GM23338 (cell line): ENCODE measurements around the gene SVIL. TPM values are rescaled to one million over a fixed set of nuclear protein-coding genes. Genes with fewer than 3 reads are reported as not detected.
"Not testable (repeated sequence)": the region's sequence is repeated elsewhere in the genome, so short reads cannot be mapped to it uniquely, and the experiment has no call there.

Experiments
- ATAC-seq: fragments of 200-7000 bp; cut with Tn5 transposase; 3 replicates; pipeline ENCODE4 v1.9.1; 2020
- DNase-seq: peaks from one replicate; pipeline ENCODE4 v3.0.0-alpha.2; 2015; ENCODE audit warnings: low spot score
- H2AFZ ChIP-seq: fragments of 200-600 bp; sonication (generic); 2 replicates; pipeline ENCODE4 v1.8.0; 2016; ENCODE audit warnings: antibody characterized with exemption, mild to moderate bottlenecking, moderate library complexity
- H3F3A ChIP-seq: fragments of 200-600 bp; sonication (generic); replicated peaks from 2 replicates; pipeline ENCODE4 v1.8.0; 2017; ENCODE audit warnings: antibody characterized with exemption, mixed run types, low read depth
- H3K27ac ChIP-seq: fragments of 200-600 bp; sonication (generic); 2 replicates; pipeline ENCODE4 v1.6.1; 2016; ENCODE audit warnings: low read depth
- H3K27me3 ChIP-seq: fragments of 200-600 bp; sonication (generic); 2 replicates; pipeline ENCODE4 v1.8.0; 2016; ENCODE audit warnings: mild to moderate bottlenecking, mixed run types, moderate library complexity; ENCODE audit not compliant: insufficient read depth
- H3K36me3 ChIP-seq: fragments of 200-600 bp; sonication (generic); 2 replicates; pipeline ENCODE4 v1.8.0; 2016; ENCODE audit warnings: mild to moderate bottlenecking; ENCODE audit not compliant: insufficient read depth
- H3K4me1 ChIP-seq: fragments of 200-600 bp; sonication (generic); 2 replicates; pipeline ENCODE4 v1.8.0; 2016; ENCODE audit warnings: mild to moderate bottlenecking, moderate library complexity; ENCODE audit not compliant: insufficient read depth
- H3K4me2 ChIP-seq: fragments of 200-600 bp; sonication (generic); 2 replicates; pipeline ENCODE4 v1.7.1; 2017; ENCODE audit warnings: mixed run types
- H3K4me3 ChIP-seq: fragments of 200-600 bp; sonication (generic); 2 replicates; pipeline ENCODE4 v1.6.1; 2016; ENCODE audit warnings: mixed run types
- H3K79me2 ChIP-seq: fragments of 200-600 bp; sonication (generic); replicated peaks from 2 replicates; pipeline ENCODE4 v1.8.0; 2017; ENCODE audit warnings: mild to moderate bottlenecking; ENCODE audit not compliant: insufficient read depth
- H3K9me2 ChIP-seq: fragments of 200-600 bp; sonication (generic); 2 replicates; pipeline ENCODE4 v1.8.0; 2017; ENCODE audit not compliant: insufficient read depth
- H4K20me1 ChIP-seq: fragments of 200-600 bp; sonication (generic); replicated peaks from 2 replicates; pipeline ENCODE4 v1.8.0; 2017; ENCODE audit warnings: mild to moderate bottlenecking; ENCODE audit not compliant: insufficient read depth
- H3K27ac Mint-ChIP-seq: 2 replicates; pipeline ENCODE4 v1.8.0; 2020; ENCODE audit warnings: inconsistent platforms, mild to moderate bottlenecking, moderate library complexity, mixed read lengths
- H3K27me3 Mint-ChIP-seq: 3 replicates; pipeline ENCODE4 v1.8.0; 2022; ENCODE audit warnings: low read depth, mild to moderate bottlenecking, moderate library complexity, mixed read lengths, inconsistent platforms; ENCODE audit not compliant: insufficient read depth, poor library complexity
- H3K36me3 Mint-ChIP-seq: 3 replicates; pipeline ENCODE4 v1.8.0; 2021; ENCODE audit warnings: low read depth, mild to moderate bottlenecking, inconsistent platforms, moderate library complexity, mixed read lengths
- H3K4me1 Mint-ChIP-seq: 3 replicates; pipeline ENCODE4 v1.8.0; 2020; ENCODE audit warnings: mild to moderate bottlenecking, inconsistent platforms, mixed read lengths
- H3K4me3 Mint-ChIP-seq: 3 replicates; pipeline ENCODE4 v1.8.0; 2021; ENCODE audit warnings: moderate library complexity, mild to moderate bottlenecking, inconsistent platforms, mixed read lengths
- H3K9me3 Mint-ChIP-seq: 3 replicates; pipeline ENCODE4 v1.8.0; 2020; ENCODE audit warnings: moderate library complexity, mild to moderate bottlenecking, inconsistent platforms, mixed read lengths
- CTCF ChIP-seq, 2 experiments: fragments of 200-600 bp in 1 of 2; sonication (generic) in 1 of 2; conservative IDR thresholded peaks; 2 replicates each; pipeline versions ENCODE4 v1.5.1 to v1.6.1; 2016 to 2017; ENCODE audit warnings: antibody characterized with exemption in 2 of 2, low read depth in 2 of 2, mild to moderate bottlenecking in 2 of 2, moderate library complexity in 1 of 2
- EZH2 ChIP-seq: fragments of 200-600 bp; sonication (generic); IDR thresholded peaks from one replicate; pipeline ENCODE4 v1.8.0; 2017; ENCODE audit warnings: antibody characterized with exemption, mild to moderate bottlenecking, low read depth; ENCODE audit not compliant: unreplicated experiment
- JUNB ChIP-seq: IDR thresholded peaks from one replicate; pipeline ENCODE4 v1.6.1; 2016; ENCODE audit warnings: antibody characterized with exemption; ENCODE audit not compliant: unreplicated experiment
- NANOG ChIP-seq: IDR thresholded peaks from 2 replicates; pipeline ENCODE4 v1.6.1; 2016; ENCODE audit warnings: antibody characterized with exemption, borderline replicate concordance
- STAT1 ChIP-seq: IDR thresholded peaks from one replicate; pipeline ENCODE4 v1.6.1; 2016; ENCODE audit warnings: antibody characterized with exemption; ENCODE audit not compliant: unreplicated experiment
- ZNF331 ChIP-seq: fragments of 250-450 bp; sonication (Bioruptor Pico); IDR thresholded peaks from 2 replicates; pipeline ENCODE4 v1.5.0; 2020; ENCODE audit warnings: low read depth, mild to moderate bottlenecking, moderate library complexity
- polyA plus RNA-seq: library from polyadenylated mRNA; unstranded; fragments of >200 nt; fragmentation: Nextera tagmentation; extraction: Ambion mirVana; gene quantifications from 2 replicates; pipeline ENCODE4 v1.2.1, GENCODE V29; 2016
- total RNA-seq: library from RNA; depleted of rRNA; stranded (reverse); fragments of >200 nt; shearing (Covaris generic); gene quantifications from 2 replicates; pipeline ENCODE4 v1.2.3, GENCODE V29; 2014

Gene SVIL
- total and polyA plus RNA-seq, 2 experiments from 2014 or later = 8.8 to 34.9 TPM

- no peak for DNase-seq
- no peak for TF ChIP-seq NANOG
- no peak for TF ChIP-seq EZH2
- TF ChIP-seq CTCF (conservative IDR thresholded peaks at IDR 0.05; ENCODE audit: low read depth in 2 of 2) = no peak
- no peak for TF ChIP-seq ZNF331 (CRISPR knock-in tag)
- no peak for TF ChIP-seq JUNB
- no peak for TF ChIP-seq STAT1
- H3K79me2 ChIP-seq = no peaks in the 10 kb centered on the region
- Mint-ChIP-seq H3K4me3 (no peak overlapping the region), H3K36me3 (no peaks in the 10 kb centered on the region), H3K9me3 (no peaks in the 10 kb centered on the region), H3K27me3 (peaks cover 1% of the 10 kb centered on the region), H3K4me1 (peaks cover 10% of the 10 kb centered on the region; the same call in 2 of the 3 replicates), H3K27ac (no peak overlapping the region)
- H4K20me1 ChIP-seq = 0 out of 2 replicates have a peak, but pooled peaks cover 3% of the 10 kb centered on the region
- H3K4me2 ChIP-seq = no peak overlapping the region
- no peaks in the 10 kb centered on the region for H3F3A ChIP-seq
- H3K4me3 ChIP-seq = no peak overlapping the region
- H3K27me3 ChIP-seq = no peaks in the 10 kb centered on the region
- no peaks in the 10 kb centered on the region for H3K9me2 ChIP-seq
- H3K27ac ChIP-seq = no peak overlapping the region
- H3K4me1 ChIP-seq = no peaks in the 10 kb centered on the region; the same call in 1 of the 2 replicates
- H2AFZ ChIP-seq = no peak overlapping the region
- no peak for ATAC-seq
- H3K36me3 ChIP-seq = no peaks in the 10 kb centered on the region
Measured at GRCh38 chr10:29450405-29450804, 184.4 kb downstream of the SVIL start.

DNA sequence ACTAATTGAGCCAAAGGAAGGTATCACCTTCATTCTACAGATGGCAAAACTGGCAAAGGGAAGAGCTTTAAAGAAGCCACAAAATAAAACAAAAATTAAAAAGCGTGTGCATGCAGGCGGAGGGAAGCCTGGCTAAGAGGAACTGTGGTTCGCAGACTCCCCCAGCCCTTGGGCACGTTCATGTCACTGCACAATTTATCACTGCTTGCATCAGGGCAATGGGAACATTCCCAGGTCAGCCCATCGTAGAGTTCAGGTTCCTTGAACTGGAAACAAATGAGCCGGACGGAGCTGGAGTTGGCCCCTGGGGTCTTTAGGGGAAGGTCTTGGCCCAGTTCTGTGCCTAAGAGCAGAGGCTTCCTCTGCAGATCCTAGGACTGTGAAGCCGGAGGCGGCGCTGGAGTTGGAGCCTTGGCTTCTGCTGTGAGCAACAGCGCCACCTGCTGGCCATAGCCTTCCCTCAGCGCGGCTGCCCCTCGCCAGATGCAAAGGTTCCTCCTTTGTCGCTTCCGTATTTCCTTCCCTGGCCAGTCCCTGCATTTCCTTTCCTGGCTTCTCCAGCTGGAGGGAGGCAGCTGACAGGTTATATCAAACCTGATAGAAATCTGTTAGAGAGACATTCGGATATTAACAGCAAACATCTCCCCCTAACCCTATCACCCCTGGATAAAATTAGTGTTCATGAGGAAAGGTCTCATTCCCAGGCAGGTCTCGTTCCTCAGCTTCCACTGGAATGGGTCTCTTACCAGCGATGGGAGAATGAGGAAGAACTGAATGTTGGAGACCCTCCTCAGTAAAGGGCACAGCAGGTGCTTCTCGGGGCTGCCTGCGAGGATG lies 185.8 kb downstream of the SVIL start:
- peak; percentile 60 to 80 for TF ChIP-seq CTCF (conservative IDR thresholded peaks at IDR 0.05; ENCODE audit: low read depth in 2 of 2)
- not testable (repeated sequence) for H3K4me1 ChIP-seq, H3K27me3 Mint-ChIP-seq, H3K4me2 ChIP-seq, H3K27ac ChIP-seq, H3K4me3 Mint-ChIP-seq, H3K27ac Mint-ChIP-seq, H3K79me2 ChIP-seq, H3K9me3 Mint-ChIP-seq, H3K4me3 ChIP-seq, H4K20me1 ChIP-seq, H3F3A ChIP-seq, H3K36me3 Mint-ChIP-seq, H3K9me2 ChIP-seq, H2AFZ ChIP-seq, H3K36me3 ChIP-seq, H3K27me3 ChIP-seq
- ATAC-seq = peak; percentile 94
- H3K4me1 Mint-ChIP-seq = peaks cover 10% of the 10 kb centered on the region; the same call in 2 of the 3 replicates
- DNase-seq = peak; percentile 78
